GM21576 (cell line): Measurements from ENCODE around the gene CAB39L.
"Not testable (repeated sequence)": the region's sequence is repeated elsewhere in the genome, so short reads cannot be mapped to it uniquely, and the experiment has no call there.

ENCODE experiments used
- ATAC-seq: cut with Tn5 transposase; IDR thresholded peaks from one replicate; pipeline ENCODE4 v1.9.1; 2021; ENCODE audit warnings: mild to moderate bottlenecking, moderate library complexity; ENCODE audit not compliant: unreplicated experiment

Gene CAB39L

DNA sequence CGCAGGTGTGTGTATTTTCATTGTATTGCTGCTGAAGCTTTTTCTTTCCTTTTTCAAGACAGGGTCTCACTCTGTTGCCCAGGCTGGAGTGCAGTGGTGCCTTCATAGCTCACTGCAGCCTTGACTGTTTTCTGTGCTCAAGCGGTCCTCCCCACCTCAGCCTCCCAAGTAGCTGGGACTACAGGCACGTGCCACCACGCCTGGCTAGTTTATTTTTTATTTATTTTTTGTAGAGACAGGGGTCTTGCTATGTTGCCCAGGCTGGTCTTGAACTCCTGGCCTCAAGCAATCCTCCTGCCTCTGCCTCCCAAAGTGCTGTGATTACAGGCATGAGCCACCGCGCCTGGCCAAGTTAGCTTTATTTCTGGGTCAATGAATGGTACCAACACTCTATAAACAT lies 149.1 kb downstream of the CAB39L start:
- not testable (repeated sequence) for ATAC-seq

DNA sequence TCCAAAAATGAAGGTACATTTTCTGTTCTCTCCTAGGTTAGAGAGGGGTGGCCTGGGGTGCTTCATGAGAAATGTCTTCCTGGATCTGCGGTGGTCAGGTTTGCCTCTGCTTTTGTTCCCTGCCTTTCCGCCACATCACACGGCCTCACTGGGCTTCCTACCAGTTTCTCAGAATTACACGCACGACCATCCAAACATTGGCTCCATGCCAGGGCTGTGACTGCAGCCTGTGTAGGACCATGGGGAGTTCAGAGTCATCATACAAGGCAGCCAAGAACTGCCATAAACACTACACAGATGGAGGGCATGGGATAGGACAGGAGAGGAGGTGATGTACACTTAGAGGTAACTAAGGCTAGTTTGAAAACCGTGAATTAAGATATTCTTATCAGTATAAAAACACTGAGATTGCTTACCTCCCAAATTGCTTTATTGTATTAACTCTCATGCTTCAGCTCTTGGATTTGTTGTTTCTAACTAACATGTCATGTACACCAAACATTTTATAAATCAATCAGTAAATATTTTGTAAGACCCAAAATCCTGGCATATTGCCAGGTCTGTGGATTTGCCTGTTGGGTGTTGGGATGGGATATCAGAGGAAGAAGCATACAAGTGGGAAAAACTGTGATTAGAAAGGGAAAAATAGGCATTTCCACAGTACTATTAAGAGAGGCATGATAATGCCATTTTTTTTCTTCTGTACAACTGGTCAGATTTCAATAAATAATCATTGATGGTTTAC lies 150.9 kb downstream of the CAB39L start:
- ATAC-seq = no peak

DNA sequence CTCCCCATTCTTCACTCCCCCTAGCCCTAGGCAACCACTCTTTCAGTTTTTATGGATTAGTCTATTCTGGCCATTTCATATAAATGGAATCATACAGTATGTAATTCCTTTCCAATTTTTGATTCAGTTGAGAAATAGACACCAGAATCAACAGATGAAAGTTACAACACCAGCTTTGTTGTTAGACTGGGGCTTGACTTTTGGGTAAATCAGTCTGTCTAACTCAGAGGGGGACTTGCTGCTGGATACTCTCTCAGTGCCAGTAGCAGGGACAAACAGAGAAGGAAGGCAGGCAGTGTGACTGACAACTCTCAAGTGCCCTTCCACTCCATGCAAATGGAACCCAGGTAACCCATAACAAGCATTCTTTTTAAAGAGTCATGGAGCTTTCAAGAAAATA lies 155.4 kb downstream of the CAB39L start:
- ATAC-seq = no peak

DNA sequence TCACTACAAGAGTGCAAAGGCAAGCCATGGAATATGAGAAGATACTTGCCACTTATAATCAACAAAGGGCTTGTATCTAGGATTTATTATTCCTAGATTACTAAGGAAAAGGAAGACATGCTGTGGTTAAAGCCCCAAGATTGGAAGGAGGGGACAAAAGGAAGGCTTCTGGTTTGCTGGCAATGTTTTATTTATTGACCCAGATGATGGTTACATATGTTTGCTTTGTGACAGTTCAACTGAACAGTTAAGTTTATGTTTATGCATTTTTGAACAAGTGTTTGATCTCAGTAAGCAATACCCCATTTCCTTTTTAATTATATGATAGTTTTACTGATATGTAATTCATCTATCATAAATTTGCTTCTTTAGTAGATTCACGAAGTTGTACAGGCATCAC lies 155.9 kb downstream of the CAB39L start:
- no peak for ATAC-seq

DNA sequence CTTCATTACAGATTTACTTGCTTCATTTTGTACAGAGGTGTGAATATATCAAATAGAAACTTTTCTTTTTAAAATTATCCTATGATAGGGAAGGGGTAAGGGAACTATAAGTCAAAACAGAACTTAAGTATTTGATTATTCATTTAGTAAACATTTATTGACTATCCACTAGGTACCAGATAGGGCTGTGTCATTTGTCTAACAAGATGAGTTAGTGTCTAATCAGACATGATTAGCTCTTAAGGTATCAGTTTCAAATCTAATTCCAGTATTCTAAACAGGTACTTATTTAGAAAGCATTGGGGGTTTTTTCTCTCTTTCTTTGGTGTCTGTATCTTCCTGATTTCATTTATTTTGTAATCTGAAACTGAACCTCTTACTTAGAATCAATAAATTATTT lies 164.0 kb downstream of the CAB39L start:
- ATAC-seq = no peak

DNA sequence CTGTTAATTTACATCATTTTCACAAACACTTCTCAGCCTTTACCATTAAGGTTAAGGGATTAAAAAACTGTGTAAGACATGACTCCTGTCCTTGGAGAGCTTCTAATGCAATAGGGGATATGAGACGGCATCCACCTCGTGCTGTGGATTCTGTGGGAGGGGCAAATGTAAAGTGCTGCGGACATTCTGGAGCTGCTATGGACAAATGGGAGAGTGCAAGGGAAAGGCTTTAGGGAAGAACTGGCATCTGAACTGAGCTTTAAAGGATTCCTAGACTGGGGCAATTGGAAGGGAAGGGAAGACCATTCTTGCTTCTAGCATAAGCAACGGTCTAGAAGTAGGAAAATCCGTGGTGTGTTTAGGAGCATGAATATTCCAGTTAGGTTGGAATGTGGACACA lies 164.8 kb downstream of the CAB39L start:
- ATAC-seq = no peak

DNA sequence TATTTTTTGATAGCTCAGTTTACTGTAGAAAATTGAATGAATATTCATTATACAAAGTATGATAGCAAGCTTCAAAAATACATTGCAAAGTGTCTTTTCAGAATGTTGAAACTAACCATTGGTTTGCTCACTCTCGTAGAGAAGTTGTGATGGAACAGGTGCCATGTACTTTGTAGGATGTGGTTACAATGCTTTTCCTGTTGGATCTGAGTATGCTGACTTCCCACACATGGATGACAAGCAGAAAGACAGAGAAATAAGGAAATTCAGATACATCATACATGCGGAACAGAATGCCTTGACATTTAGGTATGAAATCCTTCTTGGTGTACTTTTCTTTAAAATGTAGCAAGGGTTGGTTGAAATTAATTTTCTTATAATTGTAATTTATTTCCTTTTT lies 165.7 kb downstream of the CAB39L start:
- no peak for ATAC-seq

DNA sequence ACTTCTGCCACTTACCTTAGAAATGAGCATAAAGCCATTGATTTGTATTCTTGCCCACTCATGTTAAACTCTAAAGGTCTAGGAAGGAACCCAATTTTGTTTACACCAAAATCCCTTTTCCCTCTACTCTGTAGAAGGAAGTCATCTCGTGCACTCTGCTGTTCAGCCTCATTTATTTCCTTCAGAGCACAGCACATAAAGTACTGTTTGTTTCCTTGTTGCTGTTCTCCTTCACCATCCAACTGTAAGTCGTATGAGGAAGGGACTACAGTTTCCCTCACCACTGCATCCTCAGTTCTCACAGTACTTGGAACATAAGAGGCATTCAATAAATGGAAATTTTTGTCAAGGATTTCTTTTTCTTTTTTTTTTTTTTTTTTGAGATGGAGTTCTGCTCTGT lies 171.6 kb downstream of the CAB39L start:
- no peak for ATAC-seq

DNA sequence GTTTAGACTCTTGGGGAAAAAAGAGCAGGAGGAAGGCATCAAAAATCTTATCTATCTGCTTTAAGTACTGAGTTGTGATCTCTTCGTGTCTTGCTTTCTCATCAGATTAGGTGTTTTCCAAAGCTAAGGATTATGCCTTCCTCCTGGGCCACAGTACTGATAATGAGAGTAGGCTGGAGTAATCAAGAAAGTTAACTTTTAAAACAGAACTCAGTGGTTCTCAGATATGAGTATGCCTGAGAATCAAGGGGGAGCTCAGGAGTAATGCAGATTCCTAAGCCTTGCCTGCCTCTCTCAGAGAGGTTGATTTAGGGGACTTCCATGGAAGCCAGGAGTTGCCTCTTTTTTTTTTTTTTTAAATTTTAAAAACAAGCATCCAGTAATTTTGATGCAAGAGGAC lies 172.6 kb downstream of the CAB39L start:
- no peak for ATAC-seq

DNA sequence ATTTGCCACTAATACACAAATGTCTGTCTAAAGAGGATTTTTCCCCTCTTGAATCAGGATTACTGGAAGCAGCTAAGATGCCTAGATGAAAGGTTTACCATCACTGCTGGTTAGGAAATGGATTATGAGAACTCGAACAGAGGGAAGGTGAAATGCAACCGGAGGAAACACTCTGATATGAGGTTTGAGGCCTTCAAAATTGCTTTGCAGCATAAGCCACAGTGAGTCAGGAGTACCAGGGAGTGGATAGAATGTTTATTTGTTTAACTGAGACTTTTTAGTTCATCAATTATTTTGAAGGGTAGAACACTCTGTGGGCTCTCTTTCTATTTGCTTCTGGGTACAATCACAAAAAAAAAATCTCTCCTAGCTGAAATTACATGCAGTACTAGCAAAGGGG lies 178.0 kb downstream of the CAB39L start:
- ATAC-seq = no peak

DNA sequence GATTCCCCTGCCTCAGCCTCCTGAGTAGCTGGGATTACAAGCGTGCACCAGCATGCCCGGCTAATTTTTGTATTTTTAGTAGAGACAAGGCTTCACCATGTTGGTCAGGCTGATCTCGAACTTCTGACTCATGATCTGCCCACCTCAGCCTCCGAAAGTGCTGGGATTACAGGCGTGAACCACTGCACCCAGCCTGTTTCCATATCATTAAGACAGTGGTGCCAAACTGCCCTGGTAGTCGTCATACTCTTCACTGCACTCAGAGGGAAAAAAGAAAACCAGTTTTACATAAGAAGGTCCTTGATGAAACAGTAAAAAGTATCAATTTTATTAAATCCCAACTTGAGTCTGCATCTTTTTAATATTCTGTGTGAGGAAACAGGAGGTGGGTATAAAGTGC lies 181.2 kb downstream of the CAB39L start:
- no peak for ATAC-seq

DNA sequence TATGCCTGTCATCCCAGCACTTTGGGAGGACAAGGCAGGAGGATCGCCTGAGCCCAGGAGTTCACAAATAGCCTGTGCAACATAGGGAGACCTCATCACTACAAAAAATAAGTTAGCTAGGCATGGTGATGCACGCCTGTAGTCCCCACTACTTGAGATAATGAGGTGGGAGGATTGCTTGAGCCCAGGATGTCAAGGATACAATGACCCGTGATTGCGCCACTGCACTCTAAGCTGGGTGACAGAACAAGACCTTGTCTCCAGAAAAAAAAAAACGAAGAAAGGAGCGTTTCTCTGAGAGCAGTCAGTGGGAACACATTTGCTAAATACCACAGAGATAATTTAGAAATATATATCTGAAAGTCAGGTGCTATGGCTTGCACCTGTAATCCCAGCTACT lies 184.3 kb downstream of the CAB39L start:
- ATAC-seq = no peak
